ENCODE measurements around the gene NABP2. TPM values are rescaled to one million over a fixed set of nuclear protein-coding genes. Genes with fewer than 3 reads are reported as not detected.

The NABP2 gene
- polyA plus RNA-seq, 1 of the 3 experiments (the other 2 are of a cell fraction): 49.3 TPM

DNA sequence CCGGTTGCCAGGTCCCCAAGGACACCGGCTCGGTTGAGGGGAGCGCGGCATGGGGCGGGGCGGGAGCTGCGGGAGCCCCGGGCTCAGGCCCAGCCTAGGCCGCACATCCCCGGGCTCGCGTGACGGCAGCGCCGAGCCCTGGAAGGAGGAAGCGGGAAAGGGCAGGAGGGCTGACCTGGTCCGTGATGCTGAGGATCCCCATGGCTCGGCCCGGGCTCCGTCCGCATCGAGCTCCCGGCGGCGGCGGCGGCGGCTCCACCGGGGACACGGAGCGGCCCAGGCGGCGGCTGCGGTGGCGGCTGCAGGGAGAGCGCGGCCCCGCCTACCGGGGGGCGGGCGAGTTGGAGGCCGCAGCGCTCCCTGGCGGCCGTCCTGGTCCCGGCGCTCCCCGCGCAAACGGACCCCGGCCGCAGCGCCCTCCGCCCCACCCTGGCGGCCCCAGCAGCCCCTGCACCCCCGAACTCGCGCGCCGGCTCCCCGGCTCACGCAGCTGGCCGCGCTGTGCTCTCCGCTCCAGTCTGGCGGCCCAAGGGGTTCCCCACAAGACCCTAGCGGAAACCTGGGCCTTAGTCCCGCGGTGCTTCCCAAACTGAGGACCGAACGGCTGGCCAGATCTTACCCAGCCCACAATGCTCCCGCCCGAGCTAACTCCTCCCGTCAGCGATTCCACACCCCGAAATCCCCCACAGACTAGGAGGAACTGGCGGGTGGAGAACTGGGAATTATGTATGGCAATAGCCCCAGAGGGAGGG, 34.1 kb downstream of the NABP2 start, which contains the start of gene ANKRD52 (continued):
- no peak; a peak in 1 of 4 replicates for TF ChIP-seq EP300 (IDR thresholded peaks at IDR 0.05; ENCODE audit: borderline replicate concordance in 1 of 2, low read depth in 1 of 2, low read length in 1 of 2)
- TF ChIP-seq RCOR1 (IDR thresholded peaks at IDR 0.05; ENCODE audit: low read length): no peak
- TF ChIP-seq EZH2phosphoT487 (IDR thresholded peaks at IDR 0.05; ENCODE audit: borderline replicate concordance, low read depth): no peak
- TF ChIP-seq MXI1 (IDR thresholded peaks at IDR 0.05; ENCODE audit: low read depth, low read length): 0 out of 2 replicates have a peak, but pooled peaks have one; percentile 0
- TF ChIP-seq TCF12 (IDR thresholded peaks at IDR 0.05): no peak
- TF ChIP-seq, protein P1, sequence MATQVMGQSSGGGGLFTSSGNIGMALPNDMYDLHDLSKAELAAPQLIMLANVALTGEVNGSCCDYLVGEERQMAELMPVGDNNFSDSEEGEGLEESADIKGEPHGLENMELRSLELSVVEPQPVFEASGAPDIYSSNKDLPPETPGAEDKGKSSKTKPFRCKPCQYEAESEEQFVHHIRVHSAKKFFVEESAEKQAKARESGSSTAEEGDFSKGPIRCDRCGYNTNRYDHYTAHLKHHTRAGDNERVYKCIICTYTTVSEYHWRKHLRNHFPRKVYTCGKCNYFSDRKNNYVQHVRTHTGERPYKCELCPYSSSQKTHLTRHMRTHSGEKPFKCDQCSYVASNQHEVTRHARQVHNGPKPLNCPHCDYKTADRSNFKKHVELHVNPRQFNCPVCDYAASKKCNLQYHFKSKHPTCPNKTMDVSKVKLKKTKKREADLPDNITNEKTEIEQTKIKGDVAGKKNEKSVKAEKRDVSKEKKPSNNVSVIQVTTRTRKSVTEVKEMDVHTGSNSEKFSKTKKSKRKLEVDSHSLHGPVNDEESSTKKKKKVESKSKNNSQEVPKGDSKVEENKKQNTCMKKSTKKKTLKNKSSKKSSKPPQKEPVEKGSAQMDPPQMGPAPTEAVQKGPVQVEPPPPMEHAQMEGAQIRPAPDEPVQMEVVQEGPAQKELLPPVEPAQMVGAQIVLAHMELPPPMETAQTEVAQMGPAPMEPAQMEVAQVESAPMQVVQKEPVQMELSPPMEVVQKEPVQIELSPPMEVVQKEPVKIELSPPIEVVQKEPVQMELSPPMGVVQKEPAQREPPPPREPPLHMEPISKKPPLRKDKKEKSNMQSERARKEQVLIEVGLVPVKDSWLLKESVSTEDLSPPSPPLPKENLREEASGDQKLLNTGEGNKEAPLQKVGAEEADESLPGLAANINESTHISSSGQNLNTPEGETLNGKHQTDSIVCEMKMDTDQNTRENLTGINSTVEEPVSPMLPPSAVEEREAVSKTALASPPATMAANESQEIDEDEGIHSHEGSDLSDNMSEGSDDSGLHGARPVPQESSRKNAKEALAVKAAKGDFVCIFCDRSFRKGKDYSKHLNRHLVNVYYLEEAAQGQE (IDR thresholded peaks at IDR 0.05; ENCODE audit: low read depth, low read length): no peak
- TF ChIP-seq ELF1 (IDR thresholded peaks at IDR 0.05): no peak
- no peak for TF ChIP-seq CHD2 (IDR thresholded peaks at IDR 0.05; ENCODE audit: low read length, partially characterized antibody)

DNA sequence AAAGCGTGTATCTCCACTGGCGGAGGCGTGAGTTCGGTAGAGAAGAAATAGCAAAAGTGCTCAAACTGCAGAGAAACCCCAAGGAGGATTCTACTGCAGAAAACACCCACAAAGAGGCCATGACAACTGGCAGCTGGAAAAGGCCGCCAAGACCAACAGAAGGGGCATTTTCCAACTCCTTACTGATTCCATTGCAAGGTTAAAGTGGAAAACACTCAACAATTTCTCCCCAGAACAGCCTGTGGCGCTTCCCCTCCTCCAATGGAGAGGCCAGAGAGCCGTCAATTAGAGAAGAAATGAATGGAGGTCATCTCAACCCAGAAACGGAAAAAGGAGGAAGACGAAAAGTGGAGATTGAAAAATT, 34.7 kb downstream of the NABP2 start:
- WGBS (ENCODE audit: low lambda C conversion rate): 37% methylated on average over 9 of the region's 9 CpGs
- Histone ChIP-seq H2AFZ (ENCODE audit: low read depth) (peak overlapping the region; percentile 94), H3K27me3 (ENCODE audit: insufficient read depth) (no peaks in the 10 kb centered on the region), H3K4me1 (ENCODE audit: control insufficient read depth in 1 of 2, insufficient read depth in 2 of 2, low read depth in 1 of 2, low read length in 1 of 2) (peaks cover 15 to 19% of the 10 kb centered on the region in 2 experiments), H4K20me1 (ENCODE audit: insufficient read depth) (peaks cover 20% of the 10 kb centered on the region), H3K4me3 (ENCODE audit: low read depth in 2 of 2, low read length in 1 of 2) (peak overlapping the region; percentile 90 to 95), H3K79me2 (ENCODE audit: insufficient read depth) (peaks cover 43% of the 10 kb centered on the region), H3K4me2 (peak overlapping the region; percentile 97), H3K9ac (peak overlapping the region; percentile 91), H3K36me3 (replicated peaks in 1 of 2; ENCODE audit: control insufficient read depth in 1 of 2, insufficient read depth in 2 of 2, low read length in 1 of 2) (peaks cover 24 to 25% of the 10 kb centered on the region in 2 experiments), H3K9me3 (no peaks in the 10 kb centered on the region), H3K27ac (ENCODE audit: low read depth in 2 of 2, low read length in 1 of 2) (peak overlapping the region; percentile 75 to 92), H3K9me2 (no peaks in the 10 kb centered on the region), H3F3A (replicated peaks; ENCODE audit: insufficient read depth) (peaks cover 45% of the 10 kb centered on the region)
- ChIA-PET POLR2A (interaction anchor here (1.0 to 2.1 kb wide), 4 partner anchors 8 to 69 kb away, joined by 3 to 12 read pairs (median 5); partner anchors contain the start of genes CNPY2, COQ10A, RNF41 and SMARCC2), CTCF (interaction anchor here (0.6 to 5.4 kb wide), 40 partner anchors 9 to 1281 kb away, joined by 3 to 58 read pairs (median 5); partner anchors contain the start of genes CNPY2, COQ10A, RNF41 and SLC39A5)
- DNase-seq: no peak
- TF ChIP-seq, protein P2, sequence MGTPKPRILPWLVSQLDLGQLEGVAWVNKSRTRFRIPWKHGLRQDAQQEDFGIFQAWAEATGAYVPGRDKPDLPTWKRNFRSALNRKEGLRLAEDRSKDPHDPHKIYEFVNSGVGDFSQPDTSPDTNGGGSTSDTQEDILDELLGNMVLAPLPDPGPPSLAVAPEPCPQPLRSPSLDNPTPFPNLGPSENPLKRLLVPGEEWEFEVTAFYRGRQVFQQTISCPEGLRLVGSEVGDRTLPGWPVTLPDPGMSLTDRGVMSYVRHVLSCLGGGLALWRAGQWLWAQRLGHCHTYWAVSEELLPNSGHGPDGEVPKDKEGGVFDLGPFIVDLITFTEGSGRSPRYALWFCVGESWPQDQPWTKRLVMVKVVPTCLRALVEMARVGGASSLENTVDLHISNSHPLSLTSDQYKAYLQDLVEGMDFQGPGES (IDR thresholded peaks at IDR 0.05; ENCODE audit: low read depth, low read length): no peak
- TF ChIP-seq, protein P3, sequence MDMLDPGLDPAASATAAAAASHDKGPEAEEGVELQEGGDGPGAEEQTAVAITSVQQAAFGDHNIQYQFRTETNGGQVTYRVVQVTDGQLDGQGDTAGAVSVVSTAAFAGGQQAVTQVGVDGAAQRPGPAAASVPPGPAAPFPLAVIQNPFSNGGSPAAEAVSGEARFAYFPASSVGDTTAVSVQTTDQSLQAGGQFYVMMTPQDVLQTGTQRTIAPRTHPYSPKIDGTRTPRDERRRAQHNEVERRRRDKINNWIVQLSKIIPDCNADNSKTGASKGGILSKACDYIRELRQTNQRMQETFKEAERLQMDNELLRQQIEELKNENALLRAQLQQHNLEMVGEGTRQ (IDR thresholded peaks at IDR 0.05; ENCODE audit: borderline replicate concordance, low read depth, low read length): no peak
- no peak for TF ChIP-seq NRF1 (IDR thresholded peaks at IDR 0.05; ENCODE audit: low read depth, low read length)
- TF ChIP-seq SIN3A (IDR thresholded peaks at IDR 0.05; ENCODE audit: borderline replicate concordance, low read depth, low read length): no peak
- TF ChIP-seq, protein P4, sequence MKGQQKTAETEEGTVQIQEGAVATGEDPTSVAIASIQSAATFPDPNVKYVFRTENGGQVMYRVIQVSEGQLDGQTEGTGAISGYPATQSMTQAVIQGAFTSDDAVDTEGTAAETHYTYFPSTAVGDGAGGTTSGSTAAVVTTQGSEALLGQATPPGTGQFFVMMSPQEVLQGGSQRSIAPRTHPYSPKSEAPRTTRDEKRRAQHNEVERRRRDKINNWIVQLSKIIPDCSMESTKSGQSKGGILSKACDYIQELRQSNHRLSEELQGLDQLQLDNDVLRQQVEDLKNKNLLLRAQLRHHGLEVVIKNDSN (IDR thresholded peaks at IDR 0.05; ENCODE audit: borderline replicate concordance, low read depth): no peak
- TF ChIP-seq MEF2A (IDR thresholded peaks at IDR 0.05; ENCODE audit: borderline replicate concordance, low read depth): no peak
- no peak for TF ChIP-seq YY1 (IDR thresholded peaks at IDR 0.05; ENCODE audit: low read depth)
- no peak for TF ChIP-seq FOSL2 (IDR thresholded peaks at IDR 0.05; ENCODE audit: borderline replicate concordance, low read depth)
- TF ChIP-seq, protein P5, sequence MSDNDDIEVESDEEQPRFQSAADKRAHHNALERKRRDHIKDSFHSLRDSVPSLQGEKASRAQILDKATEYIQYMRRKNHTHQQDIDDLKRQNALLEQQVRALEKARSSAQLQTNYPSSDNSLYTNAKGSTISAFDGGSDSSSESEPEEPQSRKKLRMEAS (IDR thresholded peaks at IDR 0.05; ENCODE audit: low read depth): no peak
- no peak for TF ChIP-seq RAD21 (IDR thresholded peaks at IDR 0.05; ENCODE audit: low read length)
- no peak for TF ChIP-seq GATA2 (CRISPR knock-in tag; IDR thresholded peaks at IDR 0.05)
- no peak for TF ChIP-seq TCF12 (IDR thresholded peaks at IDR 0.05)
- TF ChIP-seq POLR2AphosphoS5 (IDR thresholded peaks at IDR 0.05; ENCODE audit: low read depth, low read length): no peak
- no peak for TF ChIP-seq JUND (IDR thresholded peaks at IDR 0.05)

Measured in SK-N-SH (cell line).